ENCODE results near the gene SSUH2.

- TF ChIP-seq CTCF (conservative IDR thresholded peaks at IDR 0.05) = no peak
- TF ChIP-seq ZFX (IDR thresholded peaks at IDR 0.05) = no peak
These were observed 18.6 kb downstream of the SSUH2 start for GRCh38 chr3:8625991-8626390.

All from C4-2B (cell line).